ENCODE measurements around the gene SEPTIN2.
"Not testable (repeated sequence)": the region's sequence is repeated elsewhere in the genome, so short reads cannot be mapped to it uniquely, and the experiment has no call there.

Gene SEPTIN2

GRCh38 chr2:241288324-241288888 is 27.3 kb upstream of the SEPTIN2 start:
- DNase-seq = no peak

- no peak for DNase-seq
Measured at GRCh38 chr2:241289053-241289452, 26.7 kb upstream of the SEPTIN2 start.

GRCh38 chr2:241289597-241289996 is 26.1 kb upstream of the SEPTIN2 start:
- no peak for DNase-seq

- DNase-seq = no peak
Measured at GRCh38 chr2:241291153-241291552, 24.6 kb upstream of the SEPTIN2 start.

- no peak for DNase-seq
Measured at GRCh38 chr2:241291977-241292376, 23.7 kb upstream of the SEPTIN2 start.

GRCh38 chr2:241293378-241293797 is 22.3 kb upstream of the SEPTIN2 start:
- not testable (repeated sequence) for DNase-seq

GRCh38 chr2:241295326-241296095 is 20.2 kb upstream of the SEPTIN2 start:
- DNase-seq = no peak

- no peak for DNase-seq
Measured at GRCh38 chr2:241296767-241297166, 19.0 kb upstream of the SEPTIN2 start.

- DNase-seq = no peak
Measured at GRCh38 chr2:241298673-241299072, 17.1 kb upstream of the SEPTIN2 start.

- DNase-seq = no peak
Measured at GRCh38 chr2:241300000-241300399, 15.7 kb upstream of the SEPTIN2 start.

GRCh38 chr2:241302083-241302482 is 13.6 kb upstream of the SEPTIN2 start:
- no peak for DNase-seq

GRCh38 chr2:241302759-241303651 is 12.7 kb upstream of the SEPTIN2 start:
- no peak for DNase-seq

- no peak for DNase-seq
Measured at GRCh38 chr2:241304039-241304670, 11.6 kb upstream of the SEPTIN2 start.

GRCh38 chr2:241307055-241307454 is 8.7 kb upstream of the SEPTIN2 start:
- no peak for DNase-seq

GRCh38 chr2:241308267-241308666 is 7.5 kb upstream of the SEPTIN2 start:
- no peak for DNase-seq

- no peak for DNase-seq
Measured at GRCh38 chr2:241308832-241309500, 6.8 kb upstream of the SEPTIN2 start.

GRCh38 chr2:241309684-241310117 is 6.0 kb upstream of the SEPTIN2 start:
- no peak for DNase-seq

GRCh38 chr2:241310917-241311566 is 4.7 kb upstream of the SEPTIN2 start:
- no peak for DNase-seq

- no peak for DNase-seq
Measured at GRCh38 chr2:241312082-241312481, 3.6 kb upstream of the SEPTIN2 start.

- no peak for DNase-seq
Measured at GRCh38 chr2:241313543-241314095, 2.1 kb upstream of the SEPTIN2 start.

GRCh38 chr2:241314226-241315092 is 1.3 kb upstream of the SEPTIN2 start:
- no peak for DNase-seq
